ENCODE measurements around the gene PSAP. TPM values are rescaled to one million over a fixed set of nuclear protein-coding genes. Genes with fewer than 3 reads are reported as not detected.

PSAP gene
- total and polyA plus RNA-seq, 4 donors: 496 to 1,828 (median 1,097) TPM

DNA sequence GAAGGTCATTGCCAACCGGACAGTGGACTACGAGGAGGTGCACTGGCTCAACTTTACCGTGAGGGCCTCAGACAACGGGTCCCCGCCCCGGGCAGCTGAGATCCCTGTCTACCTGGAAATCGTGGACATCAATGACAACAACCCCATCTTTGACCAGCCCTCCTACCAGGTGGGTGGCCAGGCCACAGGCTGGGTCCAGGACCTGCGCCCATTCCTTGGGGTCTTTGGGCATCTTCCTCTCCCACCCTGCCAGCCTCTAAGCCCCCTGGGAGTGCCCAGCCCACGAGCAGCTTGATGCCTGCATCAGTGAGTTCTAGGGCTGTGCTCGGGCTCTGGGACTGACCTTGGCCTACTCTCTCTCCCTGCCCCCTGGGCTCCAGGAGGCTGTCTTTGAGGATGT lies 51.9 kb downstream of the PSAP start:
- DNase-seq: no peak
- H3K9ac ChIP-seq (ENCODE audit: insufficient read depth in 1 of 2, low read length in 2 of 2): no peak overlapping the region
- H3K27me3 ChIP-seq (ENCODE audit: control insufficient read depth in 3 of 3, insufficient read depth in 3 of 3, low read length in 2 of 3): no peaks in the 10 kb centered on the region
- H3K4me3 ChIP-seq: no peak overlapping the region
- no peak for ATAC-seq (ENCODE audit: insufficient read depth, low FRiP score)
- H3K9me3 ChIP-seq (ENCODE audit: control insufficient read depth in 4 of 4, insufficient read depth in 3 of 4, low read length in 3 of 4): peaks cover 0 to 3% (median 0%) of the 10 kb centered on the region in 4 donors
- TF ChIP-seq, protein P1, sequence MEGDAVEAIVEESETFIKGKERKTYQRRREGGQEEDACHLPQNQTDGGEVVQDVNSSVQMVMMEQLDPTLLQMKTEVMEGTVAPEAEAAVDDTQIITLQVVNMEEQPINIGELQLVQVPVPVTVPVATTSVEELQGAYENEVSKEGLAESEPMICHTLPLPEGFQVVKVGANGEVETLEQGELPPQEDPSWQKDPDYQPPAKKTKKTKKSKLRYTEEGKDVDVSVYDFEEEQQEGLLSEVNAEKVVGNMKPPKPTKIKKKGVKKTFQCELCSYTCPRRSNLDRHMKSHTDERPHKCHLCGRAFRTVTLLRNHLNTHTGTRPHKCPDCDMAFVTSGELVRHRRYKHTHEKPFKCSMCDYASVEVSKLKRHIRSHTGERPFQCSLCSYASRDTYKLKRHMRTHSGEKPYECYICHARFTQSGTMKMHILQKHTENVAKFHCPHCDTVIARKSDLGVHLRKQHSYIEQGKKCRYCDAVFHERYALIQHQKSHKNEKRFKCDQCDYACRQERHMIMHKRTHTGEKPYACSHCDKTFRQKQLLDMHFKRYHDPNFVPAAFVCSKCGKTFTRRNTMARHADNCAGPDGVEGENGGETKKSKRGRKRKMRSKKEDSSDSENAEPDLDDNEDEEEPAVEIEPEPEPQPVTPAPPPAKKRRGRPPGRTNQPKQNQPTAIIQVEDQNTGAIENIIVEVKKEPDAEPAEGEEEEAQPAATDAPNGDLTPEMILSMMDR (IDR thresholded peaks at IDR 0.05; ENCODE audit: control extremely low read depth, extremely low read depth): no peak
- H3K36me3 ChIP-seq (ENCODE audit: control insufficient read depth in 4 of 4, insufficient read depth in 4 of 4, low read length in 4 of 4): peaks cover 0 to 1% (median 0%) of the 10 kb centered on the region in 4 donors
- H3K4me1 ChIP-seq (ENCODE audit: control insufficient read depth in 5 of 5, insufficient read depth in 5 of 5, low read length in 5 of 5): no peaks in the 10 kb centered on the region
- no peak overlapping the region for H3K27ac ChIP-seq (ENCODE audit: low read depth in 1 of 2, low read length in 1 of 2)
- 86 to 92% methylated on average over 10 of the region's 10 CpGs for WGBS, 2 donors

DNA sequence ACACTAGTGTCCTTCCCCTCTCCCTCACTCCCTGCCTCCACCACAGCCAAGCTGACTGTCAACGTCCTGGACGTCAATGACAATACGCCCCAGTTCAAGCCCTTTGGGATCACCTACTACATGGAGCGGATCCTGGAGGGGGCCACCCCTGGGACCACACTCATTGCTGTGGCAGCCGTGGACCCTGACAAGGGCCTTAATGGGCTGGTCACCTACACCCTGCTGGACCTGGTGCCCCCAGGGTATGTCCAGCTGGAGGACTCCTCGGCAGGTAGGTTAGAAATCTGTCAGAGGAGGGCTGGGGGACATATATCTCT lies 52.8 kb downstream of the PSAP start:
- no peak overlapping the region for H3K4me3 ChIP-seq
- peaks cover 0 to 1% (median 0%) of the 10 kb centered on the region in 4 donors for H3K36me3 ChIP-seq (ENCODE audit: control insufficient read depth in 4 of 4, insufficient read depth in 4 of 4, low read length in 4 of 4)
- H3K27me3 ChIP-seq (ENCODE audit: control insufficient read depth in 3 of 3, insufficient read depth in 3 of 3, low read length in 2 of 3): no peaks in the 10 kb centered on the region
- no peak overlapping the region for H3K27ac ChIP-seq (ENCODE audit: low read depth in 1 of 2, low read length in 1 of 2)
- TF ChIP-seq, protein P1 (IDR thresholded peaks at IDR 0.05; ENCODE audit: control extremely low read depth, extremely low read depth): no peak
- no peak overlapping the region for H3K9ac ChIP-seq (ENCODE audit: insufficient read depth in 1 of 2, low read length in 2 of 2)
- H3K9me3 ChIP-seq (ENCODE audit: control insufficient read depth in 4 of 4, insufficient read depth in 3 of 4, low read length in 3 of 4): peaks cover 0 to 3% (median 0%) of the 10 kb centered on the region in 4 donors
- ATAC-seq (ENCODE audit: insufficient read depth, low FRiP score): no peak
- DNase-seq: no peak
- 68 to 80% methylated on average over 6 of the region's 6 CpGs for WGBS, 2 donors
- no peaks in the 10 kb centered on the region for H3K4me1 ChIP-seq (ENCODE audit: control insufficient read depth in 5 of 5, insufficient read depth in 5 of 5, low read length in 5 of 5)

DNA sequence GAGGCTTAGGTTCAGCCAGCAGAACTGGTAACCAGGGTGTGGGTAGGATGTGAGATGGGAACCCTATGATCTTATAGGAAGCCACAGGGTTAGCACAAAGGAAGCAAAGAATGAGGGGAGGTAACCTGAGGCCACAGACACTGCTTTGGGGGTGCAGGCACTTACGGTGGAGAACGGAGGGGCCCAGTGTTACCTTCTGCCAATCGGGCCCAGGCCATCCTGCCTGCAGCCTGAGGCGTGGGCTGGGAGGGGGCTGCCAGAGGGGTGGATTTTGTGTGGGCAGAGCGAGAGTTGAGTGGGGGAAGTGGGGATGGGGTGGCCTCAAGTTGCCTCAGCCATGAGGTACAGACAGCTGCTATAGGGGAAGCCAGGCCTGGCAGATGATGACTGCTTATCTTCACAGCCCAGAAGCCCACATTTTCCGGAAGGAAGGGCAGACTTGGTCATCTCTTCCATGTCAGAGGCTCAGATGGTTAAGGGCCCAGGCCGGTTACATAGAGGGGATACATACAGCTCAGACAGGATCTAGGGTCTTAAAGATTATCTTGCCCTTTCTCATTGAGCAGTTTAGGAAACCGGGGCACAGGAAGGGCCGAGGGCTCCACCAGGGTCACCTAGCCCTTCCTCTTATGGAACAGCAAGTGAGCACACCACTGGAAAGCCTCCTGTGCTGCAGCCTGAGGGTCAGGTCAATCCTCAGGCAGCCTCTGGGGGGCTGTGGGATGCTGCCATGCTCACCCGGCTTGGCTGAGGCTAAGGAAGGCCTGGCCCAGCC lies 53.3 kb downstream of the PSAP start:
- Histone ChIP-seq H3K4me3 (no peak overlapping the region), H3K27me3 (ENCODE audit: control insufficient read depth in 3 of 3, insufficient read depth in 3 of 3, low read length in 2 of 3) (no peaks in the 10 kb centered on the region), H3K9ac (ENCODE audit: insufficient read depth in 1 of 2, low read length in 2 of 2) (no peak overlapping the region), H3K36me3 (ENCODE audit: control insufficient read depth in 4 of 4, insufficient read depth in 4 of 4, low read length in 4 of 4) (peaks cover 0 to 1% (median 0%) of the 10 kb centered on the region in 4 donors), H3K27ac (ENCODE audit: low read depth in 1 of 2, low read length in 1 of 2) (no peak overlapping the region), H3K4me1 (ENCODE audit: control insufficient read depth in 5 of 5, insufficient read depth in 5 of 5, low read length in 5 of 5) (no peaks in the 10 kb centered on the region), H3K9me3 (ENCODE audit: control insufficient read depth in 4 of 4, insufficient read depth in 3 of 4, low read length in 3 of 4) (peaks cover 0 to 3% (median 0%) of the 10 kb centered on the region in 4 donors)
- DNase-seq: no peak
- 27 to 60% methylated on average over 10 of the region's 10 CpGs for WGBS, 2 donors
- TF ChIP-seq, protein P1 (IDR thresholded peaks at IDR 0.05; ENCODE audit: control extremely low read depth, extremely low read depth): no peak
- ATAC-seq (ENCODE audit: insufficient read depth, low FRiP score): no peak
